Stimulated activated naive CD8-positive, alpha-beta T cell treated with anti-CD3 and anti-CD28 coated beads, Interleukin-15, amount 100 ng/mL, for 72 hours (primary cell): ENCODE data around the gene BCAS3.
A peak's percentile ranks its signal among the peaks of the same experiment; 100 is the strongest.

Experiments
- ATAC-seq: fragments of 150-1000 bp; cut with Tn5 transposase; 2 replicates; pipeline ENCODE4 v1.10.0; 2021; ENCODE audit warnings: mild to moderate bottlenecking, moderate library complexity
- DNase-seq, 2 donors: peaks; one replicate each; pipeline ENCODE4 v3.0.0; 2021 to 2022
- H3K27ac Mint-ChIP-seq, 2 donors: one replicate each; pipeline ENCODE4 v1.8.0; 2022; ENCODE audit warnings: mild to moderate bottlenecking in 2 of 2, mixed read lengths in 2 of 2, moderate library complexity in 2 of 2
- H3K27me3 Mint-ChIP-seq: one replicate; pipeline ENCODE4 v1.8.0; 2022; ENCODE audit warnings: mixed read lengths
- H3K4me1 Mint-ChIP-seq: one replicate; pipeline ENCODE4 v1.8.0; 2022; ENCODE audit warnings: mild to moderate bottlenecking, mixed read lengths
- H3K4me3 Mint-ChIP-seq, 2 donors: one replicate each; pipeline ENCODE4 v1.8.0; 2022; ENCODE audit warnings: mild to moderate bottlenecking in 2 of 2, mixed read lengths in 2 of 2, moderate library complexity in 1 of 2
- H3K9me3 Mint-ChIP-seq, 2 donors: one replicate each; pipeline ENCODE4 v1.8.0; 2022; ENCODE audit warnings: mixed read lengths in 2 of 2

BCAS3 gene

DNA sequence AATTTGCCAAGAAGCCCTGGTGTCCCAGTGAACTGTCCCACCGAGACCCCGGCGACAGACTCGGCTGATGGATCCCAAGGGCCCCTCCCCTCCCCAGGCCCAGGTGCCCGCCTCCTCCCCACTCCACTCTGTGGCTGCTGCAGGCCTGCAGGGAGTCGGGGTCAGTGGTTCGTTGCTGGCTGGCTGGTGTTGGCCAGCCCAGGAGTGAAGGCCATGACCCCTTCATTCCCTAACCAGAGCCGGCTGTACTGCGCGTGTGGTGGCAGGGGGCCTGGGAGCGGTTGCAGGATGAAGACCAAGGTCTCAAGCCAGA is 712.8 kb downstream of the BCAS3 start:
- no peak overlapping the region for H3K4me3 Mint-ChIP-seq
- DNase-seq: no peak
- no peak overlapping the region for H3K27ac Mint-ChIP-seq
- no peak for ATAC-seq
- H3K9me3 Mint-ChIP-seq: no peaks in the 10 kb centered on the region
- H3K4me1 Mint-ChIP-seq: peaks cover 17% of the 10 kb centered on the region
- peaks cover 48% of the 10 kb centered on the region for H3K27me3 Mint-ChIP-seq

DNA sequence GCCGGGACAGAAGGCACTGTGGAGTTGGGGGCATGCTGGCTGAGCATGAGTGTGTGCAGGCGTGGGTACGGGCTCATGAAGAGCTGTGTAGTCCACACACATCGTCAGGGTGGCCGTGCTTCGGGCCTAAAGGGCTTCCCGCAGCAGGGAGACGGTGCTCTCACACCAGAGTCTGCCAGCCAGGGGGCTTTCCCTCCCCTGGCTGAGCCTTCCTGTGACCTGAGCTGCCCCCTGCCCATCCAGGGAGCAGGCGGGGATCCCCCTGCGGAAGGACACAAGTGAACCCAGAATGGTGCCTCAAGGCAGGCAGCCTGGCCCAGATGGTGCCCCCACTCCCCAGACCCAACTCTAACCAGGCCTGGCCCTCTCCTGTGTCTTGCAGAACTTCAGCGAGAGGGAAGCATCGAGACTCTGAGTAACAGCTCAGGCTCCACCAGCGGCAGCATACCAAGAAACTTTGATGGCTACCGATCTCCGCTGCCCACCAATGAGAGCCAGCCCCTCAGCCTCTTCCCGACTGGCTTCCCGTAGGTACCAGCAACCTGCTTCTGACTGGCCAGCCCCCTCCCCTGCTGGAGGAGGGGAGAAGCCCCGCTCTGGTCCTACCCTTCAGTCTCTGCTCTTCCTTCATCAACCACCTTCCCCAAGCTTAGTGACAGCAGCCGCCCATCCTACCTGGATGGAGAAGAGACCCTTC is 714.1 kb downstream of the BCAS3 start:
- no peaks in the 10 kb centered on the region for H3K9me3 Mint-ChIP-seq
- no peak for DNase-seq
- peaks cover 56% of the 10 kb centered on the region for H3K27me3 Mint-ChIP-seq
- no peak overlapping the region for H3K27ac Mint-ChIP-seq
- no peak for ATAC-seq
- no peak overlapping the region for H3K4me3 Mint-ChIP-seq
- H3K4me1 Mint-ChIP-seq: peaks cover 17% of the 10 kb centered on the region

DNA sequence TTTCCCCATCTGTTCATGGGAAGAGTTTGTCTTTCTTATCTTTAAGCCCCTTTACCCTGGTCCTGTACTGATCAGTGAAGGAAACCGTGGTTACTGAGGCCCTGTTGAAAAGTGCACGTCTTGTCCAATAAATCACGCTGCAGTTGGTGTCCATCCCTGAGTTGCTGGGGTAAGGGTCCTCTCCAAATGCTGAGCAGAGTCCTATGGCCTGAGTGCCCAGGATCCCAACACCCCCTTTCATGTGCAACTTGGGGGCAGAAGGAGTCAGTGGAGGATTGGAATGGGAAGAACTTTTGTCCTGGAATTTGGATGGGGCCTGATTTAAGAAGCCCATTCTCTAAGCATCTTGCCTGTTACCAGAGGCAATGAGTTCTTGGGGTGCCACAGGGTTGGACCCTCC is 715.0 kb downstream of the BCAS3 start:
- no peak for DNase-seq
- ATAC-seq: no peak
- peaks cover 60% of the 10 kb centered on the region for H3K27me3 Mint-ChIP-seq
- no peak overlapping the region for H3K27ac Mint-ChIP-seq
- no peaks in the 10 kb centered on the region for H3K9me3 Mint-ChIP-seq
- H3K4me3 Mint-ChIP-seq: no peak overlapping the region
- peaks cover 20% of the 10 kb centered on the region for H3K4me1 Mint-ChIP-seq

DNA sequence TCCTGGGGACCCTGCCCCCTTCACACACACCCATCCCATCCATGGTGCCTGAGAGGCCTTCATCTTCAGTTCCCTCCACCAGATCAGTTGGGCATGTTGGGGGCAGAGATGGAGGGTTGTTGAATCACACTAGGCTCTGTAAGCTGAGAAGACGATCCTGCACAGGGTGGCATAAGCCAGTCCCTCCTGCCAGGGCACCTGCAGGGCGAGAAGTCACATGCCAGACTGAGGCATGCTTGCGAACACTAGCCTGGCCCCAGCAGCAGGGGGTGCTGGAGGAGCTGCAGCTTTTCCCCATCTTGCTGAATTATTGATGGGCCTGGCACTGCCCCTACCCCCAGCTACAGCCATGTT is 715.9 kb downstream of the BCAS3 start:
- Mint-ChIP-seq H3K9me3 (no peaks in the 10 kb centered on the region), H3K27me3 (peaks cover 69% of the 10 kb centered on the region), H3K4me3 (no peak overlapping the region), H3K4me1 (peaks cover 29% of the 10 kb centered on the region), H3K27ac (no peak overlapping the region)
- ATAC-seq (peak; percentile 33), DNase-seq (no peak)

DNA sequence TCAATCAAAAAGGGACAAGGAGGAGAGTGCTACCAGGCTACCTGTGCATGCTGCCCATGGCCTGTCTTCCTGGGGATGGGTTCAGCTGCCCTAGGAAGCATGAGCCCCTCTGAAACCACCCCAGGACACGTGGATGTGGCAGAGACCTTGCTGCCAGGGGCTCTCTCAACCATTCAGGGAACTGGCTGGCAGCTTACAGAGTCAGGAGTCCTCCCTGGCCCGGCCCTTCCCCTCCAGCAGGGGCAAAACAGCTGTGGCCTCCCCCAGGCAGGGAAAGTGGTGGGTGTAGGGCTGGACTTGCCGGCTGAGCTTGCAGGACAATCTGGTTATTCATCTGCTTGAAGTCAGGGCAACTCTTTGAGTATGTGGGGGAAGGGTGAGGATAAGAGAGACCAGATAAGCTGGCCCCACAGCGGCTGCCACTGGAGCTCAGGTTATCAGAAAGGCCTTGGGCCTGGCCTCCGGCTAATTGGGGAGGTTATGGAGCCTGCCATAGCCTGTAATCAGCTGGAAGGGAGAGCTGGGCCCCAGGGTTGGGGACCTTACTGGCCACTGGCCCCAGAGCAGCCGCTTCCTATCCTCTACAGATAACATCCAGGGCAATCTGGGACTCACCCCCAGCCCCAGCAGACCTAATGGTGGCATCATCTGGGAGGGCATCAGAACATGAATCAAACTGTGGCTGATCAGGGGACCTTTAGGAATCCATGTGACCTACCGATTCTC is 716.4 kb downstream of the BCAS3 start:
- H3K27me3 Mint-ChIP-seq: peaks cover 72% of the 10 kb centered on the region
- ATAC-seq (no peak), DNase-seq (no peak)
- H3K9me3 Mint-ChIP-seq: no peaks in the 10 kb centered on the region
- no peak overlapping the region for H3K27ac Mint-ChIP-seq
- H3K4me1 Mint-ChIP-seq: peaks cover 30% of the 10 kb centered on the region
- H3K4me3 Mint-ChIP-seq: no peak overlapping the region

DNA sequence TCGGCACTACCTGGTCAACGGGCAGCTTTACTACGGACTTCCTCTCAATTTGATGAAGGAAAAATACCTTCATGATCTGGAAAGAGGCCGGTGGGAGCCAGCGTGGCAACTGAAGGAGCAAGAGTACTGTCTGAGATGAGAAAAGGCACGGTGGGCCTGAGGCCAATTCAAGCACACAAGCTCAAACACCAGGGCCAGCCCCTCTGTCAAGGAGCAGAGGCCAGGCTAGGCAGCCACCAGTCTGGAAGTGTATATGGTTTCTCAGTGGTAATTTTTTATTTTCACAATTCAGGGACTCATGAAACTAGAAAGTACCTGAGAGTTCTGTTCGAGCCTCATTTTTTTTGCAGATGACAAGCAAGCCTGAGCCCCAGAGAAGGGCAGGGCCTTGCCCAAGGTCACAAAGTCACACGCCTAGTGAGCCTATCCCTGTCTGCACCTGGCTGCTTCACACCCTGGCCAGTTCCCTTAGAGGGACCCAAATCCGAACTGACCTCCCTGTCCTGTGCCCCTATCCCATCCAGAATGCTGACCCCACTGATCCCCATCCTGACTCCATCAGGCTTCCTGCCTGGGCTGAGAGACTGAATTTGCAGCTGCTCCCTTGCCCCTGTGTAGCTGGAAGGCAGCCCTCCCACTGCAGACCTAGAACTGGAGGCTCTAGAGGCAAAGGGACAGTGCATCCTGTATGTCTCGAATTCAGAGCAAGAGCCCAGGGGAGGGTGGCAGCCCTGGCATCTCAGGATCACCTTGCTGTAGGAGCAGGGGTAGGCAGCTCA is 717.2 kb downstream of the BCAS3 start:
- ATAC-seq (no peak), DNase-seq (no peak)
- Mint-ChIP-seq H3K4me1 (peaks cover 23% of the 10 kb centered on the region), H3K27me3 (peaks cover 66% of the 10 kb centered on the region), H3K4me3 (no peak overlapping the region), H3K9me3 (no peaks in the 10 kb centered on the region), H3K27ac (no peak overlapping the region)

DNA sequence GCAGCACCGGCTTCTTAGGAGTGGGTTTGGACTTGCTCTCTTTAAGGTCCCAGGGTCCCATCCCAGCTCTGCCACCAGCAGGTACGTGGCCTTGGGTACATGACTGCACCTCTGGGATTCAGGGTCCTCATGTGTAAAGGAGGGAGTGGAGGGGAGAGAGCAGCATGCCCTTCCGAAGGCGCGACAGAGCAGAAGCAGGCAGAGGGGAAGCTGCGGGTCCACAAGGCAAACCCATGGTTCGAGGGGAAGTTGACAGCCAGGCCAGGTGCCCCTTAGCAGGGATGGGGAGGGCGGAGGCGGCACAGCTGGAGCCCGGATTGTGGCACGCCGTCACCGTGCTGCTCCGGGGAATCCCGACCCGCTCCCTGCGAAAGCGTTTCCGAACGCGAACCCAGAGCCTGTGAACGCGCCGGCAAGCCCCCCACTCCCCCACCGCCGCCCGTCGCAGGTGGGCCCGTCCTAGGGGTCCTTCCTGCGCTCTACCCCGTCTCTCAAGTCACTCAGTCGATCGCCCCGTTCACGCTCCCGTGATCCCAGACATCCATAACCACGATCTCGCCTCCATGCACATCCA is 717.8 kb downstream of the BCAS3 start:
- peak overlapping the region in 1 of 2 donors; percentile 36 for H3K4me3 Mint-ChIP-seq
- no peak overlapping the region for H3K27ac Mint-ChIP-seq
- peaks cover 64% of the 10 kb centered on the region for H3K27me3 Mint-ChIP-seq
- DNase-seq (no peak), ATAC-seq (no peak)
- peaks cover 16% of the 10 kb centered on the region for H3K4me1 Mint-ChIP-seq
- no peaks in the 10 kb centered on the region for H3K9me3 Mint-ChIP-seq

DNA sequence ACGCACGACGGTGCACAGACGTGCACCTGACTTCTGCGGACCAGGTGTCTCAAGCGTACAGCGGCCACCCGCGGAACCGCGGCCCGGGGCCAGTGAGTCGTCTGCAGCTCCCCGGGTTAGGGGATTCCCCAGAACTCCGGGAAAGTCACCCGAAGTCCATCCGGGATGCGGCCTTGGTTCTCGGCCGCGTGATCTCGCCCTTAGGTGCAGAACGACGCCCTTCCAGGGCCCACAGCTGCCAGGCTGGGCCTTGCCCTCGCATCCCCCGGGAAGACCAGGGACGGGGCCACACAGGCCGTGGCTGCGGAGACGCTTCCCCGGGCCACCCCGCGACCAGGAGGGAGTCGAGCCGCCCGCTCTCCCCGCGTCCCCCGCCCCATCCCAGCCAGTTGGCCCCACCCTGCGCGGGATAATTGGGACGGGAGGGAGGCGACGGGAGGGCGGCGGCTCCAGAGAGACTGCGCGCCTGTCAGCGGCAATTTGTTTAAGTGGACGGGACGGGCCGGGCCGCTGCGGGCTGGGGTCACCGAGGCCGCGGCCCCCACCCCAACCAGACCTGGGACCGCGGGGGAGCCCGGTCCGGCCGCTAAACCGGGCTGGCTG is 718.4 kb downstream of the BCAS3 start:
- Mint-ChIP-seq H3K4me1 (peaks cover 21% of the 10 kb centered on the region), H3K9me3 (no peaks in the 10 kb centered on the region), H3K27me3 (peaks cover 64% of the 10 kb centered on the region), H3K4me3 (no peak overlapping the region), H3K27ac (no peak overlapping the region)
- ATAC-seq: no peak
- DNase-seq: no peak

DNA sequence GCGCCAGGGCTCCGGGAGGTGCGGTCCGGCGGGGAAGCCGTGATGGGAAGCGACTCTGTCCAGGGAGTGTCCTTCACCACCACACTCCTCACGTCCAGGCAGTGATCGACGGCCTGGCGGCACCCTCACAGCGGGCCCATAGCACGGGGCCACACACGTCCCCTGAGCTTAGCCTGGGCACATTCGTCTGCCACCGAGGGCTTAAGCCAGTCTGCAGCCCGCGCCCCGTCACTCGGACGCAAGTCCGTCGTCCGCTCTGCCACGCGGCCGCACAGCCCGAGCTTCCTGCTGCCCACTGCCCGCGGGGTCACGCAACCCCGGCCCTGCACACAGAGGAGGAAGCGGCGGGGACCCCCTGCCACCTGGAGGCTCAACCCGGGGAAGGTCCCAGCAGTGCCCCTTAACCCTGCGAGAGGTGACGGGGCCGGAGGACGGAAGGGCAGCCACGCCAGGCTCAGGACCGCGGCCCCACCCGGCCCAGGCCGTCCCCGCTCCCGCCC is 719.0 kb downstream of the BCAS3 start:
- Mint-ChIP-seq H3K27me3 (peaks cover 65% of the 10 kb centered on the region), H3K27ac (no peak overlapping the region), H3K4me1 (peaks cover 26% of the 10 kb centered on the region), H3K9me3 (no peaks in the 10 kb centered on the region), H3K4me3 (no peak overlapping the region)
- ATAC-seq (no peak), DNase-seq (no peak)

DNA sequence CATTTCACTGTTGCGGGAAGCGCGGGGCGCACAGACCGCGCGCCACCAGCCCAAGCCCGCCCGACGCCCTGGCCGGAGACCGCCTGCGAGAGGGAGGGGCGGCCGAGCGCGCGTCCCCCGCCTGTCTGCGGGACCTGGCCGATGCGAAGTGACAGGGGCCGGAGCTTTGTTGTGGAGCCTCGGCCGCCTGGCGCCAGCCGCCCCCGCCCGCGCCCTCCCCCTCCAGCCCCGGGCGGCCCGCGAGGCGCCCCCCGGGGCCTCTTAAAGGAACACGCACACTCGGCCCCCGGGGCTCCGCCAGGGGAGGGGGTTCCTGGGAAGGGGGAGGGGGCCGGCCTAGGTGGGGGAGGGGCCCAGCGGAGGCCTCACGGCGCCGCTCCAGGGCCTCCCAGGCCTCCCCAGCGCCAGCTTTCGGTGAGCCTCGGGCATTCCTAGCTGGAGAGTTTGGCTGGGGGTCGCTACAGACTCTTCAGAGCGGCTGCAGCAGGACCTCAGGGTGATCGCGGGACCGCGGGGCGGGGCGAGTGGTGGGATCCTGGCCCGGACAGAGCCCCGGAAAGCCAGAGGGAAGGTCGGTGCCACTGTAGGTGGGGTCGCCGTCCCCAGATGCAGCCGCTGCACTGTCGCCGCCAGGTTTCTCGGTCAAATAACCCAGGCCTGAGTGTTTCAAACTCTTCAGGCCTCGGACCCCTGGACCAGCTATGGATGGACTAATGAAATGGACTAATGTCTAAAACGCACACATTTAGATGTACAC is 719.6 kb downstream of the BCAS3 start:
- no peak overlapping the region for H3K27ac Mint-ChIP-seq

DNA sequence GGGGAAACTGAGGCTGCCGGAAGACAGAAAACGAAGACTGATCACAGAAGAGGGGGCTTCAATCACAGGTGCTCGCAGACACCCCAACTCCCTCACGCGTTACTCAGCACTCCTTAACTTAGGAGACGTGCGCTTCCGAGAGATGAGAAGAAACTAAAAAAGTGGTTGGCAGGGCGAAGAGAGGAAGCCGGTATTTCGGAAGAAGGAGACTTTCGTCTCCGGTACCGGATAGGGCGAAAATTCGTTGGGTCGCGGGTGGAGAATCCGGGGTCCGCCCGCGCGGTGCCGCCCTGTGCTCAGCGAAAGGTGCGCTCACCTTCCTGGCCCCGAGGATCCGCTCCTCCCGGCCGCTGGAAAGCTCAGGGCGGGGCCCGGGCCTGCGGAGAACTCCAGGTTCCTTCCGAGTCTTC is 721.1 kb downstream of the BCAS3 start:
- no peak for ATAC-seq
- peaks cover 77% of the 10 kb centered on the region for H3K27me3 Mint-ChIP-seq
- no peak overlapping the region for H3K27ac Mint-ChIP-seq
- peaks cover 46% of the 10 kb centered on the region for H3K4me1 Mint-ChIP-seq
- H3K4me3 Mint-ChIP-seq: peak overlapping the region; percentile 55 to 81
- no peaks in the 10 kb centered on the region for H3K9me3 Mint-ChIP-seq
- no peak for DNase-seq

More for the DNA sequence above, 719.6 kb downstream of the BCAS3 start:
- DNase-seq: no peak
- H3K9me3 Mint-ChIP-seq: no peaks in the 10 kb centered on the region
- H3K27me3 Mint-ChIP-seq: peaks cover 66% of the 10 kb centered on the region
- H3K4me1 Mint-ChIP-seq: peaks cover 31% of the 10 kb centered on the region
- H3K4me3 Mint-ChIP-seq: peak overlapping the region in 1 of 2 donors; percentile 55
- ATAC-seq: no peak

DNA sequence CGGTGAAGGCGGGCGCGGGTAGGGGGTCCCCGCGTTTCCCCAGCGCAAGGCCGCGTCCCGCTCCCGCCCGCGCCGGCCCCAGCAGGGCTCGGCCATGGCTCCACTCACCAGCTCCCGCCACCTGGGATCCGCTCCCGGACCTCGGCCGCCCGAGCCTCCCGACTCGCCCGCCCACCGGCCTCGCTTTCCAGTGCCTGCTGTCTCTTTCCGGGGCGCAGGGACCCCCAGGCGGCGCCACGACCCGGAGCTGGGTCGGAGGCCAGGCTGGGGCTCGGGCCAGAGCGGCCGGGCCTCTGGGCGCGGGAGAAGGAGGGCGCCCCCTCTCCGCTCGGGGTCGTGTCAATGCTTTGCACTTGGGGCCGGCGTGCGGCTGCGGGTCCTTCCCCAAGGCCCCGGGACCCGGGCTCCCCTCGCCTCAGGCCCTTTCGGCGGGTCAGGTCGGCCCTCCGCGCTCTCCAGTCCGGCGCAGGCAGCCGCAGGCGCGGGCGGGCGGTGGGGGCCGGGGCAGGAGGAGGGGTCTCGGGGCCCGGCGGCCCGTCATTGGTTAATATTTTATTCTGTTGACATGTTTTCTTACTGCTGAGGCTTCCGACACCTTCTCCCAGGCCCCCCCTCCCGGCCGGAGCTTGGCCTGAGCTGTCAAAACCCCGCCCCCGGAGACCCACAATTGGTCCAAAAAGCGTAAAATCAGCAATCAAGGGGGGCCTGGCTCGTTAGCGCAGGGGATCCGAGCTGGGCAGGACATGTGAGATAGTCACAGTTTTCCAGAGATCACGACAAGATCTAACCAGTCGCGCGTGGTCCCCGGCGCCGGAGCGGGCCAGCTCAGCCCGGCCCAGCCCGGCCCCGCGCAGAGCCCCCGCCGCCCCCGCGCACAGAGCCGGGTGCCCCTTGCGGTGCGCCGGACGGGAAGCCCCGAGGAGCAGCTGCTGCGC is 721.7 kb downstream of the BCAS3 start, which contains the start of gene TBX2:
Gene TBX2, plus strand, starts transcription at position 713 of the 935 bp plus-strand sequence. CDS start 334 bp downstream, outside the sequence.
- H3K27me3 Mint-ChIP-seq: peaks cover 77% of the 10 kb centered on the region
- H3K4me1 Mint-ChIP-seq: peaks cover 52% of the 10 kb centered on the region
- no peak within 1 kb of the TSS for H3K27ac Mint-ChIP-seq
- H3K9me3 Mint-ChIP-seq: no peaks in the 10 kb centered on the region
- no peak for ATAC-seq
- peak within 1 kb of the TSS; percentile 81 for H3K4me3 Mint-ChIP-seq
- no peak for DNase-seq

DNA sequence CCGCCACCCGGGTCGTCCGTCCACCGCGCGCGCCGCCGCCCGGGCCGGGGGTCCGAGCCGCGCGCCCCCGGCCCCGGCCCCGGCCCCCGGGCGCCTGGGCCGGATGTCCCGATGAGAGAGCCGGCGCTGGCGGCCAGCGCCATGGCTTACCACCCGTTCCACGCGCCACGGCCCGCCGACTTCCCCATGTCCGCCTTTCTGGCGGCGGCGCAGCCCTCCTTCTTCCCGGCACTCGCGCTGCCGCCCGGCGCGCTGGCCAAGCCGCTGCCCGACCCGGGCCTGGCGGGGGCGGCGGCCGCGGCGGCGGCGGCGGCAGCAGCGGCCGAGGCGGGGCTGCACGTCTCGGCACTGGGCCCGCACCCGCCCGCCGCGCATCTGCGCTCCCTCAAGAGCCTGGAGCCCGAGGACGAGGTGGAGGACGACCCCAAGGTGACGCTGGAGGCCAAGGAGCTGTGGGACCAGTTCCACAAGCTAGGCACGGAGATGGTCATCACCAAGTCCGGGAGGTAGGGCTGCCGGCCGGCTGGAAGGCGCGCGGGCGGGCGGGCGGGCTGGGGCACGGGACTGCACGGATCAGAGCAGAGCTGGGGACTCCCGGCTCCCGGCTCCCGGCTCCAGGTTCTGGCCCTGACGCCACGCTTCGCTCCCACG is 722.5 kb downstream of the BCAS3 start:
- H3K4me1 Mint-ChIP-seq: peaks cover 58% of the 10 kb centered on the region
- DNase-seq (no peak), ATAC-seq (no peak)
- peak overlapping the region; percentile 72 to 81 for H3K4me3 Mint-ChIP-seq
- H3K27me3 Mint-ChIP-seq: peaks cover 77% of the 10 kb centered on the region
- no peaks in the 10 kb centered on the region for H3K9me3 Mint-ChIP-seq
- no peak overlapping the region for H3K27ac Mint-ChIP-seq
